Smooth muscle cell (in vitro differentiated cells): ENCODE results near the gene MED6. TPM values are rescaled to one million over a fixed set of nuclear protein-coding genes. Genes with fewer than 3 reads are reported as not detected.

Source experiments
- DNase-seq: peaks from one replicate; lab custom pipeline; 2025; ENCODE audit not compliant: unreplicated experiment; lab: John Stamatoyannopoulos, UW
- H2AFZ ChIP-seq: fragments of 200-600 bp; sonication (generic); 2 replicates; pipeline ENCODE4 v1.6.0; 2016; ENCODE audit warnings: antibody characterized with exemption, low read depth, mild to moderate bottlenecking
- H3F3A ChIP-seq: fragments of 200-600 bp; sonication (generic); 2 replicates; pipeline ENCODE4 v1.6.0; 2017; ENCODE audit warnings: antibody characterized with exemption, low read depth
- H3K27ac ChIP-seq: fragments of 200-600 bp; sonication (generic); 2 replicates; pipeline ENCODE4 v1.5.1; 2016; ENCODE audit warnings: low read depth, mild to moderate bottlenecking
- H3K27me3 ChIP-seq: fragments of 200-600 bp; sonication (generic); 2 replicates; pipeline ENCODE4 v1.6.1; 2016; ENCODE audit warnings: low read depth, mild to moderate bottlenecking
- H3K36me3 ChIP-seq: fragments of 200-600 bp; sonication (generic); 2 replicates; pipeline ENCODE4 v1.5.1; 2016; ENCODE audit warnings: low read depth
- H3K4me1 ChIP-seq: fragments of 200-600 bp; sonication (generic); 2 replicates; pipeline ENCODE4 v1.5.1; 2016; ENCODE audit warnings: low read depth
- H3K4me2 ChIP-seq: fragments of 200-600 bp; sonication (generic); 2 replicates; pipeline ENCODE4 v1.6.0; 2016; ENCODE audit warnings: mild to moderate bottlenecking
- H3K4me3 ChIP-seq: fragments of 200-600 bp; sonication (generic); 2 replicates; pipeline ENCODE4 v1.5.1; 2016; ENCODE audit warnings: mild to moderate bottlenecking
- H3K79me2 ChIP-seq: fragments of 200-600 bp; sonication (generic); 2 replicates; pipeline ENCODE4 v1.6.0; 2016; ENCODE audit warnings: low read depth, mild to moderate bottlenecking
- H3K9ac ChIP-seq: fragments of 200-600 bp; sonication (generic); 2 replicates; pipeline ENCODE4 v1.6.0; 2016; ENCODE audit warnings: low read depth
- H3K9me3 ChIP-seq: fragments of 200-600 bp; sonication (generic); replicated peaks from 2 replicates; pipeline ENCODE4 v1.5.1; 2016; ENCODE audit warnings: low read depth
- H4K20me1 ChIP-seq: fragments of 200-600 bp; sonication (generic); 2 replicates; pipeline ENCODE4 v1.6.0; 2016; ENCODE audit warnings: low read depth
- CTCF ChIP-seq: fragments of 200-600 bp; sonication (generic); IDR thresholded peaks from 2 replicates; pipeline ENCODE4 v1.5.1; 2017; ENCODE audit warnings: borderline replicate concordance, mild to moderate bottlenecking, antibody characterized with exemption; ENCODE audit not compliant: insufficient read depth, poor library complexity, severe bottlenecking
- WGBS: methylation state at CpG from one replicate; pipeline ENCODE4 v1.1.7; 2016; ENCODE audit warnings: low lambda C conversion rate; 5-methylcytosine and 5-hydroxymethylcytosine counted together
- polyA plus RNA-seq: library from polyadenylated mRNA; unstranded; fragments of >200 nt; fragmentation: Nextera tagmentation; extraction: Ambion mirVana; gene quantifications from 2 replicates; pipeline ENCODE4 v1.2.1, GENCODE V29; 2016
- total RNA-seq: library from RNA; depleted of rRNA; stranded (reverse); fragments of >200 nt; gene quantifications from 2 replicates; pipeline ENCODE4 v1.2.3, GENCODE V29; 2014

Gene MED6
- total and polyA plus RNA-seq, 2 experiments from 2014 or later: 45.6 to 58.2 TPM

DNA sequence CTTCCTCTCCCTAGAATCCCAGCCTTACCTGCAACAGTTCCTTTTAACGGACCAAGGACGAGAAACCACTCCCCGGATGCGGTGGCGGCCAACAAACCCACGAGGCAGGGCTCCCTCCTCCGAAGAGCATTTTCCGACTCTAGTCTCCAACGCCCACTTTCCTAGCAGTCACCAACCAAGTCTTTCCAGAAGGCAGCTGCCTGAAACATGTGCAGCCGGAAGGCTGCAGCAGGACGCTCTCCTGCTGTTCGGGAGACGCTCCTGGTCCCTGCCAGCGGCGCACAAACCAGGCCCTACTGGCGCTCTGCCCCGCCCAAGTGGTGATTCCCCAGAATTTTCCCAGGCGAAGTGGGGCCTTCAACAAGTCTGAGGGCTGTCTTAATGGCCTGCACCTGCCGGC is 44.6 kb downstream of the MED6 start:
- Histone ChIP-seq H3K4me2 (no peak overlapping the region), H3K79me2 (no peaks in the 10 kb centered on the region), H3K9ac (no peak overlapping the region), H3K27me3 (no peaks in the 10 kb centered on the region), H3K4me3 (no peak overlapping the region), H3K27ac (no peak overlapping the region), H3K9me3 (no peaks in the 10 kb centered on the region), H4K20me1 (no peaks in the 10 kb centered on the region), H3F3A (no peaks in the 10 kb centered on the region), H3K36me3 (no peaks in the 10 kb centered on the region), H2AFZ (no peak overlapping the region), H3K4me1 (no peaks in the 10 kb centered on the region)
- no peak for TF ChIP-seq CTCF
- no peak for DNase-seq
- WGBS: 93% methylated on average over 19 of the region's 19 CpGs

- Histone ChIP-seq H3K9ac (no peak overlapping the region), H3F3A (no peaks in the 10 kb centered on the region), H3K36me3 (no peaks in the 10 kb centered on the region), H3K9me3 (no peaks in the 10 kb centered on the region), H3K4me2 (no peak overlapping the region), H3K27ac (no peak overlapping the region), H3K27me3 (no peaks in the 10 kb centered on the region), H3K4me3 (no peak overlapping the region), H2AFZ (no peak overlapping the region), H4K20me1 (no peaks in the 10 kb centered on the region), H3K4me1 (no peaks in the 10 kb centered on the region), H3K79me2 (no peaks in the 10 kb centered on the region)
- WGBS: 97% methylated on average over 5 of the region's 5 CpGs
- TF ChIP-seq CTCF: no peak
- no peak for DNase-seq
Measured at GRCh38 chr14:70538087-70538486, 62.4 kb downstream of the MED6 start.

DNA sequence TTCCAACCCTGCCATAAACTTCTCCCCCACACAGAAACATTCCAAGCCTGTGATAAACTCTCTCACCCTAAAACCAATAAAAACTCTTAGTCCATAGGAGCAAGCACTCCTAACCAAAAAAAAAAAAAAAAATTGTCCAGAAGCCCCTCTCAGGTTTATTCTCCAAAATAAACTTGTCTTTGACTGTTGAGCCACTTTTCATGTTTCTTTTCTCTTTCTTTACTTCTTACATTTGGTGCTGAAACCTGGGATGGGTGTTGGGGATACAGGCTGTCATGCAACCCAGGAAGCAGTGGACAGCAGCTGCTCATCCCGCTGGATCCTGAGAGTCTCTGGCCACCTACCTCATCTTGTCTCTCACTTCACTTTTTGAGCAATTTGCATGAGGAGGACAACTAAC is 63.6 kb downstream of the MED6 start:
- H2AFZ ChIP-seq: no peak overlapping the region
- no peak overlapping the region for H3K4me3 ChIP-seq
- no peaks in the 10 kb centered on the region for H3K27me3 ChIP-seq
- no peaks in the 10 kb centered on the region for H3K4me1 ChIP-seq
- no peak for TF ChIP-seq CTCF
- H3K4me2 ChIP-seq: no peak overlapping the region
- 100% methylated on average over 1 of the region's 1 CpG for WGBS
- no peaks in the 10 kb centered on the region for H3F3A ChIP-seq
- no peaks in the 10 kb centered on the region for H4K20me1 ChIP-seq
- H3K9me3 ChIP-seq: no peaks in the 10 kb centered on the region
- no peak for DNase-seq
- no peaks in the 10 kb centered on the region for H3K79me2 ChIP-seq
- H3K27ac ChIP-seq: no peak overlapping the region
- no peak overlapping the region for H3K9ac ChIP-seq
- no peaks in the 10 kb centered on the region for H3K36me3 ChIP-seq

- no peaks in the 10 kb centered on the region for H4K20me1 ChIP-seq
- TF ChIP-seq CTCF: no peak
- H3K4me1 ChIP-seq: no peaks in the 10 kb centered on the region
- no peak within 1 kb of the TSS for H3K27ac ChIP-seq
- no peaks in the 10 kb centered on the region for H3K79me2 ChIP-seq
- no peak for DNase-seq
- no peaks in the 10 kb centered on the region for H3K27me3 ChIP-seq
- H3K4me3 ChIP-seq: no peak within 1 kb of the TSS
- no peak within 1 kb of the TSS for H2AFZ ChIP-seq
- H3K36me3 ChIP-seq: no peaks in the 10 kb centered on the region
- no peaks in the 10 kb centered on the region for H3F3A ChIP-seq
- H3K9me3 ChIP-seq: no peaks in the 10 kb centered on the region
- H3K4me2 ChIP-seq: no peak within 1 kb of the TSS
- no peak within 1 kb of the TSS for H3K9ac ChIP-seq
Measured at GRCh38 chr14:70534904-70535303, 65.6 kb downstream of the MED6 start, which contains the start of gene ADAM20. Gene ADAM20 (minus strand): TSS chr14:70535004. CDS start chr14:70524757, 10,247 bp downstream.
